Measurements from ENCODE around the gene REG3G. TPM values are rescaled to one million over a fixed set of nuclear protein-coding genes. Genes with fewer than 3 reads are reported as not detected.

Gene REG3G
- total and polyA plus RNA-seq, 2 of the 13 experiments (the other 11 are each of a cell fraction or from before 2014, with no cell fraction given): not detected

- Histone ChIP-seq H4K20me1 (ENCODE audit: insufficient read depth, low read length) (no peaks in the 10 kb centered on the region), H3K36me3 (replicated peaks in 1 of 2; ENCODE audit: control insufficient read depth in 1 of 2, insufficient read depth in 2 of 2, low read length in 2 of 2) (no peaks in the 10 kb centered on the region), H3K79me2 (ENCODE audit: insufficient read depth, low read length) (no peaks in the 10 kb centered on the region), H3K9me3 (ENCODE audit: low read length) (no peaks in the 10 kb centered on the region), H3K4me2 (ENCODE audit: low read depth, low read length) (no peak overlapping the region), H3K27me3 (ENCODE audit: control insufficient read depth in 1 of 2, insufficient read depth in 2 of 2, low read length in 2 of 2) (no peaks in the 10 kb centered on the region), H3K4me3 (replicated peaks in 1 of 3; ENCODE audit: insufficient read depth in 1 of 3, low read depth in 2 of 3, low read length in 3 of 3) (no peak overlapping the region), H3K4me1 (ENCODE audit: insufficient read depth, low read length) (no peaks in the 10 kb centered on the region), H3K27ac (ENCODE audit: extremely low read length, insufficient read depth, low read length) (no peak overlapping the region), H3K9ac (ENCODE audit: insufficient read depth, low read depth, low read length) (no peak overlapping the region), H2AFZ (ENCODE audit: low read length) (no peak overlapping the region)
- no TSS peak for BruUV-seq (replicated peaks)
- DNase-seq (ENCODE audit: low spot score) (no peak), FAIRE-seq (no peak), ATAC-seq (no peak)
- CTCF ChIA-PET (ENCODE audit: low intra/inter-chr PET ratio, low total read pairs): no interaction called here
- POLR2A ChIA-PET: no interaction called here
- 17% methylated on average over 4 of the region's 4 CpGs for WGBS (ENCODE audit: low lambda C conversion rate)
- TF ChIP-seq SPEN (CRISPR knock-in tag; IDR thresholded peaks at IDR 0.05; ENCODE audit: low read depth) (no peak), CREB1 (IDR thresholded peaks at IDR 0.05) (peak; percentile 72), CREB1 (CRISPR knock-in tag; IDR thresholded peaks at IDR 0.05) (no peak)
- in situ Hi-C loops (cut with HindIII; ENCODE audit: extremely low pct_ligation_motif_present, low pct_unique_long_range_greater_than_20kb): no loop called here
- intact Hi-C loops (cut with micrococcal nuclease; ENCODE audit: unreplicated experiment): loop anchor here (2.0 kb wide), 1 partner anchor 133 kb away; the partner anchor contains the start of gene REG3A
Observed at GRCh38 chr2:79026061-79026460, 559 bp downstream of the REG3G start.

GRCh38 chr2:79039944-79040343 is 14.4 kb downstream of the REG3G start:
- H3K9ac ChIP-seq (ENCODE audit: insufficient read depth, low read depth, low read length): no peak overlapping the region
- POLR2A ChIA-PET: no interaction called here
- no peaks in the 10 kb centered on the region for H3K36me3 ChIP-seq (replicated peaks in 1 of 2; ENCODE audit: control insufficient read depth in 1 of 2, insufficient read depth in 2 of 2, low read length in 2 of 2)
- H3K79me2 ChIP-seq (ENCODE audit: insufficient read depth, low read length): no peaks in the 10 kb centered on the region
- CTCF ChIA-PET (ENCODE audit: low intra/inter-chr PET ratio, low total read pairs): interaction anchor here (2.5 kb wide), 1 partner anchor 180 kb away, joined by 9 read pairs; no protein-coding TSS in a partner anchor
- no peak; the same call in 2 of the 3 replicates for ATAC-seq
- no peaks in the 10 kb centered on the region for H3K27me3 ChIP-seq (ENCODE audit: control insufficient read depth in 1 of 2, insufficient read depth in 2 of 2, low read length in 2 of 2)
- no peaks in the 10 kb centered on the region for H3K4me1 ChIP-seq (ENCODE audit: insufficient read depth, low read length)
- no peak for DNase-seq (ENCODE audit: low spot score)
- intact Hi-C loops (cut with micrococcal nuclease; ENCODE audit: unreplicated experiment) (no loop called here), in situ Hi-C loops (cut with HindIII; ENCODE audit: extremely low pct_ligation_motif_present, low pct_unique_long_range_greater_than_20kb) (loop anchor here (5.0 to 10.0 kb wide), 3 partner anchors 177 to 855 kb away; no protein-coding TSS in a partner anchor)
- 2% methylated on average over 3 of the region's 3 CpGs for WGBS (ENCODE audit: low lambda C conversion rate)
- H2AFZ ChIP-seq (ENCODE audit: low read length): no peak overlapping the region
- H3K9me3 ChIP-seq (ENCODE audit: low read length): no peaks in the 10 kb centered on the region
- H4K20me1 ChIP-seq (ENCODE audit: insufficient read depth, low read length): no peaks in the 10 kb centered on the region
- no peak overlapping the region for H3K27ac ChIP-seq (ENCODE audit: extremely low read length, insufficient read depth, low read length)
- FAIRE-seq: no peak
- TF ChIP-seq SOX5 (CRISPR knock-in tag; IDR thresholded peaks at IDR 0.05; ENCODE audit: borderline replicate concordance): no peak
- no peak for TF ChIP-seq THAP8 (CRISPR knock-in tag; IDR thresholded peaks at IDR 0.05; ENCODE audit: borderline replicate concordance)
- TF ChIP-seq ZNF790 (CRISPR knock-in tag; IDR thresholded peaks at IDR 0.05; ENCODE audit: borderline replicate concordance): no peak
- no peak for TF ChIP-seq ZNF563 (CRISPR knock-in tag; IDR thresholded peaks at IDR 0.05)
- no peak for TF ChIP-seq ZBTB7B (CRISPR knock-in tag; IDR thresholded peaks at IDR 0.05)
- TF ChIP-seq ZNF562 (CRISPR knock-in tag; IDR thresholded peaks at IDR 0.05; ENCODE audit: borderline replicate concordance): no peak
- TF ChIP-seq SP5 (CRISPR knock-in tag; IDR thresholded peaks at IDR 0.05; ENCODE audit: borderline replicate concordance, low read depth): no peak
- no peak overlapping the region for H3K4me2 ChIP-seq (ENCODE audit: low read depth, low read length)
- H3K4me3 ChIP-seq (replicated peaks in 1 of 3; ENCODE audit: insufficient read depth in 1 of 3, low read depth in 2 of 3, low read length in 3 of 3): no peak overlapping the region
- no TSS peak for BruUV-seq (replicated peaks)

Measured in HepG2 (cell line).